Gastroesophageal sphincter (tissue), 4 donors: ENCODE data around the gene GGCX. TPM values are rescaled to one million over a fixed set of nuclear protein-coding genes. Genes with fewer than 3 reads are reported as not detected.
A peak's percentile ranks its signal among the peaks of the same experiment; 100 is the strongest.

Experiments used
- ATAC-seq: fragments of 150-250 bp; one replicate; pipeline ENCODE4 v1.9.1; 2016; ENCODE audit warnings: mild to moderate bottlenecking, moderate library complexity
- H3K27ac ChIP-seq, 4 donors: fragments of 200-600 bp; sonication (generic) in 3 of 4; 1 replicate in 3 of 4; 2 replicates in 1 of 4; pipeline ENCODE4 v1.5.1; 2016 to 2019
- H3K27me3 ChIP-seq: fragments of 200-600 bp; sonication (generic); one replicate; pipeline ENCODE4 v1.5.1; 2019
- H3K36me3 ChIP-seq, 2 donors: fragments of 200-600 bp; sonication (generic); one replicate each; pipeline ENCODE4 v1.5.1; 2019; ENCODE audit warnings: control low read depth in 1 of 2
- H3K4me1 ChIP-seq, 3 donors: fragments of 200-600 bp; sonication (generic); 1 replicate in 2 of 3; 2 replicates in 1 of 3; pipeline ENCODE4 v1.5.1; 2016 to 2019; ENCODE audit warnings: control low read depth in 2 of 3
- H3K4me3 ChIP-seq, 2 donors: fragments of 200-600 bp; sonication (generic); one replicate each; pipeline ENCODE4 v1.5.1; 2019; ENCODE audit warnings: mild to moderate bottlenecking in 1 of 2, moderate library complexity in 1 of 2
- H3K9me3 ChIP-seq, 3 donors: fragments of 200-600 bp; sonication (generic); one replicate each; pipeline ENCODE4 v1.5.1; 2017 to 2019; ENCODE audit warnings: control low read depth in 2 of 3
- CTCF ChIP-seq, 4 experiments: fragments of 200-600 bp in 2 of 4; fragments of 450-650 bp in 2 of 4; sonication (generic) in 1 of 4; IDR thresholded peaks; one replicate each; pipeline ENCODE4 v1.5.1; 2017 to 2019; ENCODE audit warnings: antibody characterized with exemption in 4 of 4, mild to moderate bottlenecking in 2 of 4, moderate library complexity in 2 of 4
- EP300 ChIP-seq: sonication (generic); formaldehyde crosslinking; IDR thresholded peaks from one replicate; pipeline ENCODE4 v1.6.1; 2017; ENCODE audit warnings: antibody characterized with exemption, mild to moderate bottlenecking
- POLR2A ChIP-seq, 2 donors: fragments of 450-650 bp; IDR thresholded peaks; one replicate each; pipeline ENCODE4 v1.6.1; 2017; ENCODE audit warnings: antibody characterized with exemption in 2 of 2, mild to moderate bottlenecking in 2 of 2, moderate library complexity in 1 of 2
- POLR2AphosphoS5 ChIP-seq: sonication (generic); formaldehyde crosslinking; IDR thresholded peaks from one replicate; pipeline ENCODE4 v1.6.1; 2017; ENCODE audit warnings: antibody characterized with exemption
- WGBS, 2 donors: methylation state at CpG; one replicate each; pipeline ENCODE4 v1.1.5; 2018; ENCODE audit warnings: low coverage in 1 of 2; 5-methylcytosine and 5-hydroxymethylcytosine counted together
- total RNA-seq, 4 donors: library from RNA; depleted of rRNA; stranded (reverse); fragments of >200 nt; gene quantifications; one replicate each; pipeline ENCODE4 v1.1.0, GENCODE V29; 2016

The GGCX gene
- total RNA-seq, 4 donors from 2014 or later, result 16.2 to 29.3 (median 24.3) TPM

DNA sequence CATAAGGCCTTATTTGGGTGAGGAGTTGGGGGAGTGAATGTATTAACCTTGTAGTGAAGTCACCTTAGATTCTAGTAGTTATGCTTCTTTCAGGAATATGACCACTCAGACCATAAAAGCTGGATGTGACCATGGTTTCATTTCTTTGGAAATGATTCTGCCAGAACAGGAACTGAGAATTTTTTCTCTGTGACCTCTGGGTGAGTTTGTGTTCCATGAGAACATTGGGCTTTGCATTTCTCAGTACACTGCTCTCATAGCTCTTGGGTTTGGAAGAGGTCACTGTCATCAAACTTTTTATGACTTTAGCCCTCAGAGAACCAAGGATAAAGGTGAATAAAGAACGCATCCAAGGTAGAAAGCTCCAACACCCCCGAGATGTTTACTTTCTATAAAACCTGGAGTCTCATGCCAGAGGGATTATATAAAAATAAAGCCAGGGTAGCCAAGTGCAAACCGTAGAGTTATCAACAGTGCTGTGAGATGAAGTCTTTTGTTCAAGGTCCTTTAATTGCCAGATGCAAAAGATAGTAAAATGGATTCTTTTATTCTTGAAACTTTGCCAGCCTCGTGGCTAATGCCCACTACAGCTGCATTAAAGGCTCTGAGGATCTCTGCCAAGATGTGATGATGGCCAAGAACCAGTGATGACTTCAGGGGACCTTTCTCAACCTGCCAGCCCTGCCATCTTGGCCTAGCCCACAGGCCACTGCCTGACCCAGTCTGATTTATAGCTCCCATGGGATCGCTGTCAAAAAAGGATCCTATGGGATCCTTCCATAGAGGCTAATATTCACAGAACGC lies 50.1 kb downstream of the GGCX start:
- no peaks in the 10 kb centered on the region for H3K36me3 ChIP-seq
- H3K4me3 ChIP-seq, result no peak overlapping the region
- no peaks in the 10 kb centered on the region for H3K9me3 ChIP-seq
- peak overlapping the region in 3 of 4 donors; percentile 14 to 37 (median 35) for H3K27ac ChIP-seq
- TF ChIP-seq EP300 (no peak), POLR2AphosphoS5 (no peak), POLR2A (IDR thresholded peaks at IDR 0.05) (no peak), CTCF (IDR thresholded peaks at IDR 0.05) (no peak)
- 52 to 63% methylated on average over 3 to 5 of the region's 6 CpGs for WGBS, 2 donors
- ATAC-seq, result no peak
- H3K4me1 ChIP-seq, result peaks cover 0 to 20% (median 0%) of the 10 kb centered on the region in 3 donors
- no peaks in the 10 kb centered on the region for H3K27me3 ChIP-seq

GRCh38 chr2:85506768-85507181 lies 54.5 kb downstream of the GGCX start:
- H3K27me3 ChIP-seq, result no peaks in the 10 kb centered on the region
- H3K27ac ChIP-seq, result peak overlapping the region in 2 of 4 donors; percentile 41 to 44
- ATAC-seq, result no peak
- H3K4me1 ChIP-seq, result peaks cover 0 to 48% (median 10%) of the 10 kb centered on the region in 3 donors
- no peak overlapping the region for H3K4me3 ChIP-seq
- TF ChIP-seq POLR2AphosphoS5 (no peak), CTCF (IDR thresholded peaks at IDR 0.05) (no peak), EP300 (no peak), POLR2A (IDR thresholded peaks at IDR 0.05) (no peak)
- H3K36me3 ChIP-seq, result no peaks in the 10 kb centered on the region
- no peaks in the 10 kb centered on the region for H3K9me3 ChIP-seq
- 40% methylated on average over 6 to 7 of the region's 7 CpGs for WGBS, 2 donors

GRCh38 chr2:85505551-85506238 lies 55.6 kb downstream of the GGCX start:
- Histone ChIP-seq H3K4me3 (no peak overlapping the region), H3K27me3 (no peaks in the 10 kb centered on the region), H3K36me3 (no peaks in the 10 kb centered on the region), H3K27ac (peak overlapping the region in 3 of 4 donors; percentile 24 to 53 (median 44)), H3K9me3 (no peaks in the 10 kb centered on the region), H3K4me1 (peaks cover 0 to 38% (median 10%) of the 10 kb centered on the region in 3 donors)
- no peak for ATAC-seq
- 93 to 94% methylated on average over 6 to 7 of the region's 10 CpGs for WGBS, 2 donors
- no peak for TF ChIP-seq CTCF (IDR thresholded peaks at IDR 0.05)
- no peak for TF ChIP-seq EP300
- TF ChIP-seq POLR2A (IDR thresholded peaks at IDR 0.05), result no peak
- no peak for TF ChIP-seq POLR2AphosphoS5

DNA sequence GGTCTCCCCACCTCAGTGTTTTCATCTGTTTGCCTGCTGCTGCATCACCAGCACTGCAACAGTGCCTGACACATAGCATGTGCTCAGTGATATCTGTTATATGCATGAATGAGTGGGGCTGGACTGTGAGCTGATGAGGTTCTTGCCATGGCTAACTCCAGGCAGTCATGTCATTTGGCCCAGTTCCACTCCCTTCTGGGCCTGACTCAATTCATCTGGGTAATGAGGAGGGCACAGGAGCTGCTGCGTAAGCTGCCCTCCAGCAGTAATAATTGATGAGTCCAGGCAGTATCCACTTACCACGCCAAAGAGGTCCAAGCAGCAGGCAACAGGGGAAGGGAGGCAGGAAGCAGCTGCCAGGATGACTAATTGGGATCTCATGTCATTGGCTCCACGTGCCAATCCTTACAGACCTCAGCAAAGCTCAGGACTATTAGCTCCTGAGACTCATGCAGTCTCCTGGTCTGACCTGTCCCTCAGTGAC lies 56.5 kb downstream of the GGCX start:
- Histone ChIP-seq H3K27ac (peak overlapping the region in 3 of 4 donors; percentile 24 to 53 (median 31)), H3K9me3 (no peaks in the 10 kb centered on the region), H3K27me3 (no peaks in the 10 kb centered on the region), H3K4me3 (no peak overlapping the region), H3K36me3 (no peaks in the 10 kb centered on the region), H3K4me1 (peaks cover 0 to 36% (median 10%) of the 10 kb centered on the region in 3 donors)
- TF ChIP-seq POLR2A (IDR thresholded peaks at IDR 0.05) (no peak), CTCF (IDR thresholded peaks at IDR 0.05) (no peak), POLR2AphosphoS5 (no peak), EP300 (no peak)
- 23 to 40% methylated on average over 1 to 3 of the region's 3 CpGs for WGBS, 2 donors
- peak; percentile 83 for ATAC-seq
